ENCODE results near the gene C2CD5. TPM values are rescaled to one million over a fixed set of nuclear protein-coding genes. Genes with fewer than 3 reads are reported as not detected.

C2CD5 gene
- total RNA-seq, result 10 to 100 TPM; 38.9 to 46.0 TPM

- H3K9ac ChIP-seq (ENCODE audit: low read depth in 2 of 2, low read length in 2 of 2), result peak within 1 kb of the TSS; percentile 93 to 98
- H3K4me3 ChIP-seq, result peak within 1 kb of the TSS; percentile 64
- H3K9me3 ChIP-seq, result no peaks in the 10 kb centered on the region
- TF ChIP-seq CTCF (IDR thresholded peaks at IDR 0.05), result no peak
- H3K27ac ChIP-seq, result peak within 1 kb of the TSS; percentile 97
- peak; percentile 98 for DNase-seq
- H3K36me3 ChIP-seq, result no peaks in the 10 kb centered on the region
- no peaks in the 10 kb centered on the region for H3K27me3 ChIP-seq
- H3K4me1 ChIP-seq, result no peaks in the 10 kb centered on the region
- intact Hi-C loops (cut with DNase I), result no loop called here
Observed at GRCh38 chr12:22544038-22544979, at the start of gene C2CD5. C2CD5 (minus strand) TSS chr12:22544542; CDS start chr12:22544150, 392 bp downstream.

DNA sequence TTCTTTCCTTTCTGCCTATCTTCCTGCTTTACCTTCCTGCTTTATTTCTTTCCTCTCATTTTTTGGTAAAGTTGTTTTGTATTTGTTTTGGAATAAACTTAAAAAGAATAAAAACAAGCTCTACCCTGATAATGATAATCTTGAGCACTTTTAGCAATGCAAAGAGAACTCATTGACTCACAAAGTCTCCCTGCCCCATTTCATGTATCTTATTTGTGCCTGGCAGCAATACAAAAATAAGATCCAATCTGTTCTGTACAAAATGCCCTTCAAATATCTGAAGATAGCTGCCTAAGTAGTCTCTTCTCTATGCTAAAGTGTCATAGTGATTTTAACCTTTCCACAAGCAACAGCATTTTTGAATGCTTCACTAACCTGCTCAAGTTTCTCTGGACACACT is 49.5 kb upstream of the C2CD5 start:
- Histone ChIP-seq H3K27me3 (no peaks in the 10 kb centered on the region), H3K36me3 (no peaks in the 10 kb centered on the region), H3K4me3 (no peak overlapping the region), H3K9me3 (no peaks in the 10 kb centered on the region), H3K4me1 (no peaks in the 10 kb centered on the region), H3K9ac (ENCODE audit: low read depth in 2 of 2, low read length in 2 of 2) (no peak overlapping the region), H3K27ac (no peak overlapping the region)
- intact Hi-C loops (cut with DNase I), result no loop called here
- TF ChIP-seq CTCF (IDR thresholded peaks at IDR 0.05), result no peak
- DNase-seq, result no peak

DNA sequence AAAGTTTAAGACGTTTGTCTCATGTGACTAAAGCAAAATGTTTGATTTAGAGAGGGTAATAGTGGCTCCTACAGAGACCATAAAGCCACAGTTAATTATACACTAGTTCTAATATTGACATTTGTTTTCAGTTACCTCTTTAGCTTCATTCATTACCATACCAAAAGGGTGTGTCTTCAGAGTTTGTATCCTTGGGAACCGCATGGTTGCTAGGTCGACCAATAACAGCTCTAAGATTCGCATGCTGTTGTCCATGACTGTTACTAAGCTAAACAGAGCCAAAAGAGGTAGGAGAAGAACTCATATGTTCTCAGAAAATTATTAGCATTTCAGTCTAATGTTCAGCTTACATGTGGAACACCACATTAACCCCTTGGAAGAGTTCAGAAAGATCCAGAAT is 44.5 kb upstream of the C2CD5 start:
- DNase-seq, result peak; percentile 30
- no peak for TF ChIP-seq CTCF (IDR thresholded peaks at IDR 0.05)

DNA sequence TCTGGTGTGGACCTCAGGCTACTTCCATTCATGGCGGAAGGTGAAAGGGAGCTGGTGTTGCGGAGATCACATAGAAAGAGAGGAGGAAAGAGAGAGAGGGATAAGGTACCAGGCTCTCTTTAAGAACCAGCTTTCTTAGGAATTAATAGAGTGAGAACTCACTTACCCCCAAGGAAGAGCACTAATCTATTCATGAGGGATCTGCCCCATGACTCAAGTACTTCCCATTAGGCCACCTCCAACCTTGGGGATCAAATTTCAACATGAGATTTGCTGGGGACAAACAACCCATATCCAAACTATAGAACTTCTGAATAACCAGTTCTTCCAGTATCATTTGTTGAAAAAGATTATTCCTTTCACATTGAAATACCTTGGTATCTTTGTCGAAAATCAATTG is 34.0 kb upstream of the C2CD5 start:
- H3K9ac ChIP-seq (ENCODE audit: low read depth in 2 of 2, low read length in 2 of 2), result no peak overlapping the region
- no peak overlapping the region for H3K27ac ChIP-seq
- intact Hi-C loops (cut with DNase I), result no loop called here
- H3K9me3 ChIP-seq, result no peaks in the 10 kb centered on the region
- no peak overlapping the region for H3K4me3 ChIP-seq
- H3K27me3 ChIP-seq, result no peaks in the 10 kb centered on the region
- no peaks in the 10 kb centered on the region for H3K36me3 ChIP-seq
- no peaks in the 10 kb centered on the region for H3K4me1 ChIP-seq
- no peak for TF ChIP-seq CTCF (IDR thresholded peaks at IDR 0.05)
- DNase-seq, result no peak

More for the DNA sequence above, 44.5 kb upstream of the C2CD5 start:
- intact Hi-C loops (cut with DNase I), result no loop called here
- Histone ChIP-seq H3K4me1 (no peaks in the 10 kb centered on the region), H3K27ac (no peak overlapping the region), H3K27me3 (no peaks in the 10 kb centered on the region), H3K9me3 (no peaks in the 10 kb centered on the region), H3K36me3 (no peaks in the 10 kb centered on the region), H3K9ac (ENCODE audit: low read depth in 2 of 2, low read length in 2 of 2) (no peak overlapping the region), H3K4me3 (no peak overlapping the region)

- DNase-seq, result no peak
- intact Hi-C loops (cut with DNase I), result no loop called here
- no peak overlapping the region for H3K27ac ChIP-seq
- no peaks in the 10 kb centered on the region for H3K4me1 ChIP-seq
- H3K9me3 ChIP-seq, result no peaks in the 10 kb centered on the region
- no peak overlapping the region for H3K9ac ChIP-seq (ENCODE audit: low read depth in 2 of 2, low read length in 2 of 2)
- no peak for TF ChIP-seq CTCF (IDR thresholded peaks at IDR 0.05)
- no peaks in the 10 kb centered on the region for H3K27me3 ChIP-seq
- no peaks in the 10 kb centered on the region for H3K36me3 ChIP-seq
- H3K4me3 ChIP-seq, result no peak overlapping the region
Observed at GRCh38 chr12:22577667-22578066, 33.3 kb upstream of the C2CD5 start.

All from colonic mucosa (tissue), 4 donors.